Coronary artery (tissue), 2 donors: Measurements from ENCODE around the gene PROK1.

ENCODE experiments used
- DNase-seq: peaks from one replicate; pipeline ENCODE4 v3.0.0-alpha.2; 2017; ENCODE audit warnings: low spot score
- H3K27ac ChIP-seq, 2 donors: fragments of 200-600 bp; sonication (generic); one replicate each; pipeline ENCODE4 v1.5.1; 2016 to 2019
- H3K4me3 ChIP-seq: fragments of 200-600 bp; sonication (generic); 2 replicates; pipeline ENCODE4 v1.5.1; 2016; ENCODE audit warnings: mild to moderate bottlenecking, moderate library complexity
- CTCF ChIP-seq: fragments of 200-600 bp; sonication (generic); IDR thresholded peaks from one replicate; pipeline ENCODE4 v1.5.1; 2019; ENCODE audit warnings: antibody characterized with exemption

PROK1 gene

GRCh38 chr1:110457206-110457605, 6.3 kb downstream of the PROK1 start:
- no peak for TF ChIP-seq CTCF
- Histone ChIP-seq H3K27ac (no peak overlapping the region), H3K4me3 (no peak overlapping the region)
- no peak for DNase-seq

GRCh38 chr1:110460253-110461220, 9.6 kb downstream of the PROK1 start:
- DNase-seq: no peak
- no peak overlapping the region for H3K4me3 ChIP-seq
- peak; percentile 77 for TF ChIP-seq CTCF
- H3K27ac ChIP-seq: no peak overlapping the region

- TF ChIP-seq CTCF: no peak
- no peak for DNase-seq
- Histone ChIP-seq H3K27ac (no peak overlapping the region), H3K4me3 (no peak overlapping the region)
Observed at GRCh38 chr1:110462093-110462492, 11.1 kb downstream of the PROK1 start.

GRCh38 chr1:110462964-110463363, 12.0 kb downstream of the PROK1 start:
- no peak for DNase-seq
- TF ChIP-seq CTCF: no peak
- peak overlapping the region in 1 of 2 donors; percentile 43 for H3K27ac ChIP-seq
- no peak overlapping the region for H3K4me3 ChIP-seq

- Histone ChIP-seq H3K27ac (no peak overlapping the region), H3K4me3 (no peak overlapping the region)
- TF ChIP-seq CTCF: no peak
- no peak for DNase-seq
Observed at GRCh38 chr1:110463725-110464124, 12.8 kb downstream of the PROK1 start.

GRCh38 chr1:110464340-110464739, 13.4 kb downstream of the PROK1 start:
- DNase-seq: no peak
- H3K4me3 ChIP-seq: no peak overlapping the region
- no peak for TF ChIP-seq CTCF
- no peak overlapping the region for H3K27ac ChIP-seq
